GM12874 (cell line): ENCODE data around the gene GEMIN2.

Experiments used
- CTCF ChIP-seq: IDR thresholded peaks from 2 replicates; pipeline ENCODE4 v1.5.1; 2011; ENCODE audit warnings: low read depth, mild to moderate bottlenecking, control low read depth, low read length, moderate library complexity; ENCODE audit not compliant: insufficient read depth

The GEMIN2 gene

GRCh38 chr14:39114073-39114838 lies at the start of gene GEMIN2:
Gene GEMIN2, plus strand, starts transcription at chr14:39114323. Its CDS starts 16 bp downstream, at chr14:39114339.
- TF ChIP-seq CTCF = no peak

- no peak for TF ChIP-seq CTCF
Observed at GRCh38 chr14:39069923-39070322, 44.2 kb upstream of the GEMIN2 start.

DNA sequence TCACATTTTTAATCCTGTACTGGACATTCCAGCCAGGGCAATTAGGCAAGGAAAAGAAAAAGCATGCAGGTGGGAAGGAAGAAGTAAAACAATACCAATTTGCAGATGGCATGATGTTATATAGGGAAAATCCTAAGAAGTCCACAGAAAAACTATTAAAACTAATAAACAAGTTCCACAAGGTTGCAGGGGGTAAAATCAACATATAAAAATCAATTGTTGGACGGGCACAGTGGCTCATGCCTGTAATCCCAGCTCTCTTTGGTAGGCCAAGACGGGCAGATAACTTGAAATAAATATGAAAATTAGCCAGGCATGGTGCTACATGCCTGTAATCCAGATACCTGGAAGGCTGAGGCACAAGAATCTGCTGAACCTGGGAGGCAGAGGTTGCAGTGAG lies 43.0 kb upstream of the GEMIN2 start:
- no peak for TF ChIP-seq CTCF

DNA sequence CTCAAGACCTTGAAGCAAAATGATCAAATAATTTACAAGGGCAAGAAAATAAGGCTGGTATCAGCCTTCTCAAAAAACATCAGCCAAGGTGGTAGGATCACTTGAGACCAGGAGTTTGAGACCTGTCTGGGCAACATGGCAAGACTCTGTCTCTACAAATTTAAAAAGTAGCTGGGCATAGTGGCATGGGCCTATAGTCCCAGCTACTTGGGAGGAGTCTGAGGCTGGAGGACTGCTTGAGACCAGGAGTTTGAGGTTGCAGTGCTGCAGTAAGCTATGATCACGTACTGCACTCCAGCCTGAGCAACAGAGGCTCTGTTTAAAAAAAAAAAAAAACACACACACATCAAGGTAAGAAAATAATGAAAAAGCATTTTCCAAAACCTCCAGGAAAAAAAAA lies 33.2 kb upstream of the GEMIN2 start:
- TF ChIP-seq CTCF = no peak

DNA sequence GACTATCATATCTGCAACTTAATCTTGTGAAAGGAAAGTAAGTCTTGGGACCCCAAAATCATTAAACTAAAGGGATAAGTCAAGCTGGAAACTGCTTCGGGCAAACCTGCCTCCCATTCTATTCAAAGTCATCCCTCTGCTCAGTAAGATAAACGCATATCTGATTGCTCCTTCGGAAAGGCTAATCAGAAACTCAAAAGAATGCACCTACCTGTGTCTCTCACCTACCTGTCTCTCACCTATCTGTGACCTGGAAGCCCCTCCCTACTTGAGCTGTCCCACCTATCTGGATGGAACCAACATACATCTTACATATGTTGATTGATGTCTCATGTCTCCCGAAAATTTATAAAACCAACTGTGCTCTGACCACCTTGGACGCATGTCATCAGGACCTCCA lies 31.0 kb upstream of the GEMIN2 start:
- no peak for TF ChIP-seq CTCF

DNA sequence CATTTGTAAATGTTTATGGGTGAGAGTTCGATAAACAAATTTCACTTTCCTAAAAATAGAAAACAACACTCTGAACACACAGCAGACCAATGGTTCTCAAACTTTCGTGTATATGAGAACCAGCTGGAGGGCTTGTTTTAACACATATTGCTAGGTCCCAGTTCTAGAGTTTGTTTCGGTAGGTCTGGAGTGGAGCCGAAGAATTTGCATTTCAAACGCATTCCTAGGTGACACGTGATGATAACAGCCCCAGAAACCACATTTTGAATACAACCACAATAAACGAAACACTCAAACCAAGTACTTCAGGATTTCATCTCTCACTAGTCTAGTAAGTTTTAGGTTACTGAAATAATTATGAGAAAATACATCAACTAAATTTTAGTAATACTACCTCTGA lies 28.2 kb upstream of the GEMIN2 start:
- no peak for TF ChIP-seq CTCF

DNA sequence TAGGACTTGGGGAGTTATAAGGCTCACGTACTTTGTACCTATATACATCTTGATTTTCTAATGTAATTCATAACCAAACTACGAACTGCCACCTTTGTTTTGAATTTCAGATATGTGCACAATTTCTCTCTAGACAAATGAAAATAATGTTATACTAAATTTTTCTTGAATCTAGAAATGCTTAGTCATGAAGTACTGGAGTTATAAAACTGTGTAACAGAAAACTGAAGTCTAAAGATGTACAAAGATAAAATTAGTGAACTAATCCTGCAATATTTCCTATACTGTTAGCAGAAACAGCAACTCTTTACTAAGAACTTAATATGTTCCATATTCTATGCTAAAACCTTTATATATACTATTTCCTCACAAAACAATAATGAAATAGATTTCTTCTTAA lies 26.6 kb upstream of the GEMIN2 start:
- TF ChIP-seq CTCF = no peak
